C4-2B (cell line): ENCODE data around the gene OPN4.

ENCODE experiments used
- ZFX ChIP-seq: fragments of 450-650 bp; IDR thresholded peaks from 2 replicates; pipeline ENCODE4 v1.6.1; 2017
- TF ChIP-seq, protein P1 (sequence below): fragments of 450-650 bp; conservative IDR thresholded peaks from 2 replicates; pipeline ENCODE4 v1.5.1; 2017; ENCODE audit warnings: mild to moderate bottlenecking

DNA sequence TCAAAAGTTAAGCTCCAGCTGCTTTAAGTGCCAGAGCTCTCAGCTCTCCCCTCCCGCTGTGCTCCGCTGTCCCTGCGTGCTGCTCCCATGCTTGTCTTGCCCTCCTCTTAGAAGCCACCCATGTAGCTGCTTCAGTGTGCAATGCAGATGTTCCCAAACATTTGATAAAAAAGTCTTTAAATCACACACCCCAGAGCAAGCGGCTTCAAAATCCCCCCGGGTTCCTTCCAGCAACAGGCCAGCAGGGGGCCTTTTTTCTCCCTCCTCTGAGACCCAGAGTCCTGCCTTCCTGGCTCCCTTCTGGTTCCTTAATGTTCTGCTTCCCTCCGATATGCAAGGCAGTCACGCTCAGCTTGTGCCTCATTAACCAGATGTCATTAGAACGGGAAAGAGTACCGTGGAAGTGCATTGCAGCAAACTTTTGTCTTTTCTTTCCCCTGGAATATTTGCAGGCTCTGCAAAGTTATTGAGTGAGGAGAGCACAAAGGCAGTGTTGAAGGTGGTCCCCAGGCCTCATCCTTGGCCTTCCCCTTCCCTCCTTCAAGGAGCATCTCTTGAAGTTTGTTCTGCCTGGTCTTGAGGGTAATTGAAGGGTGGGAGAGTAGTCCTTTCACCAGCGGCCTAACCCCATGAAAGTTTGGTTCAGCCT is 39.5 kb downstream of the OPN4 start:
- TF ChIP-seq, protein P1, sequence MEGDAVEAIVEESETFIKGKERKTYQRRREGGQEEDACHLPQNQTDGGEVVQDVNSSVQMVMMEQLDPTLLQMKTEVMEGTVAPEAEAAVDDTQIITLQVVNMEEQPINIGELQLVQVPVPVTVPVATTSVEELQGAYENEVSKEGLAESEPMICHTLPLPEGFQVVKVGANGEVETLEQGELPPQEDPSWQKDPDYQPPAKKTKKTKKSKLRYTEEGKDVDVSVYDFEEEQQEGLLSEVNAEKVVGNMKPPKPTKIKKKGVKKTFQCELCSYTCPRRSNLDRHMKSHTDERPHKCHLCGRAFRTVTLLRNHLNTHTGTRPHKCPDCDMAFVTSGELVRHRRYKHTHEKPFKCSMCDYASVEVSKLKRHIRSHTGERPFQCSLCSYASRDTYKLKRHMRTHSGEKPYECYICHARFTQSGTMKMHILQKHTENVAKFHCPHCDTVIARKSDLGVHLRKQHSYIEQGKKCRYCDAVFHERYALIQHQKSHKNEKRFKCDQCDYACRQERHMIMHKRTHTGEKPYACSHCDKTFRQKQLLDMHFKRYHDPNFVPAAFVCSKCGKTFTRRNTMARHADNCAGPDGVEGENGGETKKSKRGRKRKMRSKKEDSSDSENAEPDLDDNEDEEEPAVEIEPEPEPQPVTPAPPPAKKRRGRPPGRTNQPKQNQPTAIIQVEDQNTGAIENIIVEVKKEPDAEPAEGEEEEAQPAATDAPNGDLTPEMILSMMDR = peak; percentile 54
- no peak for TF ChIP-seq ZFX
